ENCODE measurements around the gene TRAPPC3. TPM values are rescaled to one million over a fixed set of nuclear protein-coding genes. Genes with fewer than 3 reads are reported as not detected.

The TRAPPC3 gene
- total RNA-seq, 4 donors from 2014 or later, result 68.3 to 132 (median 112) TPM

GRCh38 chr1:36088265-36088576, 61.1 kb downstream of the TRAPPC3 start:
- Histone ChIP-seq H3K9me3 (no peaks in the 10 kb centered on the region), H3K27me3 (peaks cover 0 to 20% (median 1%) of the 10 kb centered on the region in 4 donors), H3K27ac (peak overlapping the region; percentile 87 to 94 (median 90)), H3K4me1 (peaks cover 21 to 59% (median 28%) of the 10 kb centered on the region in 3 donors), H3K4me3 (peak overlapping the region; percentile 71 to 95 (median 84)), H3K36me3 (peaks cover 4 to 27% (median 18%) of the 10 kb centered on the region in 3 donors)
- 63 to 94% methylated on average over 2 of the region's 8 CpGs for WGBS, 2 donors
- intact Hi-C loops (cut with DNase I), result no loop called here
- DNase-seq, result no peak
- TF ChIP-seq CTCF (IDR thresholded peaks at IDR 0.05), result no peak
- no peak for TF ChIP-seq POLR2A (IDR thresholded peaks at IDR 0.05)

DNA sequence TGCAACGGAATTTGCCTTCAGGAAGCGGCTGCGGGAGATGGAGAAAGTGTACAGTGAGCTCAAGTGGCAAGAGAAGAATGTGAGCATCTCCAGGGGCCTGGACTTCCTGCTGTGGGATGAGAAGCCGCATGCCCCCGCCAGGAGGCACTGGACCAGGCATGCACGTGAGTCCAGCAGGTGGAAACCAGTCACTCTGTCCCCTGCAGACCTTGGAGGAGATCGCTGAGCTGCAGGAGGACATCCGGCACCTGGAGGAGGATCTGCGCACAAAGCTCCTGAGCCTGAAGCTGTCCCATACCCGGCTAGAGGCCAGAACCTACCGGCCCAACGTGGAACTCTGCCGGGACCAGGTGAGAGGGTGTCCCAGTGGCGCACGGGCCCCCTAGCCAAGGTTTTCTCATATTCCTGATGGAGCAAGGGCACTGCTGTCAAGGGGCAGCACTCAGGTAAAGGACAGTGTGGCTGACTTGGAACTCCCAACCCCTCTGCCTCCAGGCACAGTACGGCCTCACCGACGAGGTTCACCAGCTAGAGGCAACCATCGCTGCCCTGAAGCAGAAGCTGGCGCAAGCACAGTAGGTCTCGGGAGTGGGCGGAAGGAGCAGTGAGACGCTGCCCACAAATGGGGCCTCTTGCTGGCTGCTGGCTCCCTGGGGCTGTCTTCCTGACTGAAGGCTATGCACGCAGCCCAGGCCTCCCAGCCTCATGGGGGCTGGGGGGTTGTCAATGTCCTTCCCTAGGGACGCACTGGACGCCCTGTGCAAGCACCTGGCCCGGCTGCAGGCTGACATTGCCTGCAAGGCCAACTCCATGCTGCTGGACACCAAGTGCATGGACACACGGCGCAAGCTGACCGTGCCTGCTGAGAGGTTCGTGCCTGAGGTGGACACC, 61.8 kb downstream of the TRAPPC3 start:
- Histone ChIP-seq H3K4me3 (no peak overlapping the region), H3K9me3 (no peaks in the 10 kb centered on the region), H3K27me3 (peaks cover 0 to 20% (median 1%) of the 10 kb centered on the region in 4 donors), H3K27ac (no peak overlapping the region), H3K4me1 (peaks cover 21 to 53% (median 28%) of the 10 kb centered on the region in 3 donors), H3K36me3 (peaks cover 0 to 20% (median 11%) of the 10 kb centered on the region in 3 donors)
- TF ChIP-seq CTCF (IDR thresholded peaks at IDR 0.05) (no peak), POLR2A (IDR thresholded peaks at IDR 0.05) (no peak)
- no peak for DNase-seq
- 100% methylated on average over 9 of the region's 31 CpGs; no CpG with 5 or more reads in 1 of the 2 donors for WGBS, 2 donors
- intact Hi-C loops (cut with DNase I), result no loop called here

Small RNAs within 50 kb of the gene (small RNA-seq; reads per million reads assigned to genes)
- 0 reads per million in 4 donors for gene RN7SL131P

Other genes with a start within 250 kb of the TRAPPC3 start
- gene AGO3, start 218.4 kb downstream of the TRAPPC3 start, total RNA-seq, result 10 to 100 TPM in 3 of 4 donors, 1 to 10 TPM in 1; 8.1 to 17.0 (median 12.0) TPM
- not detected for gene TEKT2, start 65.4 kb downstream of the TRAPPC3 start, total RNA-seq
- gene ADPRS, start 60.6 kb downstream of the TRAPPC3 start, total RNA-seq, result 10 to 100 TPM; 41.0 to 57.8 (median 48.1) TPM
- gene COL8A2, start 24.3 kb downstream of the TRAPPC3 start, total RNA-seq, result 1 to 10 TPM; 4.0 to 7.4 (median 5.1) TPM
- 100 to 1,000 TPM in 2 of 4 donors, 10 to 100 TPM in 2; 59.4 to 180 (median 92.9) TPM for gene MAP7D1, start 6.7 kb upstream of the TRAPPC3 start, total RNA-seq
- 10 to 100 TPM; 56.5 to 83.5 (median 73.6) TPM for gene THRAP3, start 75.0 kb upstream of the TRAPPC3 start, total RNA-seq
- gene SH3D21, start 156.9 kb upstream of the TRAPPC3 start, total RNA-seq, result 1 to 10 TPM; 2.8 to 9.7 (median 3.7) TPM
- gene EVA1B, start 174.2 kb upstream of the TRAPPC3 start, total RNA-seq, result 10 to 100 TPM in 3 of 4 donors, 1 to 10 TPM in 1; 7.5 to 22.1 (median 12.8) TPM
- 10 to 100 TPM; 34.5 to 59.7 (median 42.3) TPM for gene STK40, start 236.4 kb upstream of the TRAPPC3 start, total RNA-seq
- 10 to 100 TPM in 3 of 4 donors, 1 to 10 TPM in 1; 8.5 to 29.4 (median 16.9) TPM for gene LSM10, start 248.4 kb upstream of the TRAPPC3 start, total RNA-seq

Measured in esophagus squamous epithelium (tissue), 5 donors.